NCI-H1930 (cell line): ENCODE measurements around the gene CTDSP2.
A peak's percentile ranks its signal among the peaks of the same experiment; 100 is the strongest.
"Not testable (repeated sequence)": the region's sequence is repeated elsewhere in the genome, so short reads cannot be mapped to it uniquely, and the experiment has no call there.

Source experiments
- DNase-seq, 2 experiments: peaks; one replicate each; lab custom pipeline; 2025; lab: John Stamatoyannopoulos, UW

Gene CTDSP2

GRCh38 chr12:57781801-57782200 lies 64.7 kb downstream of the CTDSP2 start:
- no peak for DNase-seq

GRCh38 chr12:57781244-57781643 lies 65.3 kb downstream of the CTDSP2 start:
- no peak for DNase-seq

DNA sequence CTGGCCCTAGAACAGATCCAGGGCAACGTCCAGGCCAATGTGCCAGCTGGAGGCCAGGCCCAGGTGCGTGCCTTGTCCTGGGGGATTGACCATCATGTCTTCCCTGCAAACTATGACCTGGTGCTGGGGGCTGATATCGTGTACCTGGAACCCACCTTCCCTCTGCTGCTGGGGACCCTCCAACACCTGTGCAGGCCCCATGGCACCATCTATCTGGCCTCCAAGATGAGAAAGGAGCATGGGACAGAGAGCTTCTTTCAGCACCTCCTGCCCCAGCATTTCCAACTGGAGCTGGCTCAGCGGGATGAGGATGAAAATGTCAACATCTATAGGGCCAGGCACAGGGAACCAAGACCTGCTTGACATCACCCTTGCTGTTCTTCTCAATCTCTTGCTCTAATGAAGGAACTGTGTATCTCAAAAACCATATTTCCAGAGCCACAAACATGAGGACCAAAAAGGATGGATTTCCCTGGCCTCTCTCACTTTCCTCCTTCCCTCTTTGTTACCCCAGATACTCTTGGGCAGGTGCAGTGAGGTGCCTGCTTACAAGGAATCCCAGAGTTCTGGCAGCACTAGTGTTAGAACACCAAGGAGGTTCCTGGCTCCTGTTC lies 66.1 kb downstream of the CTDSP2 start:
- no peak for DNase-seq

DNA sequence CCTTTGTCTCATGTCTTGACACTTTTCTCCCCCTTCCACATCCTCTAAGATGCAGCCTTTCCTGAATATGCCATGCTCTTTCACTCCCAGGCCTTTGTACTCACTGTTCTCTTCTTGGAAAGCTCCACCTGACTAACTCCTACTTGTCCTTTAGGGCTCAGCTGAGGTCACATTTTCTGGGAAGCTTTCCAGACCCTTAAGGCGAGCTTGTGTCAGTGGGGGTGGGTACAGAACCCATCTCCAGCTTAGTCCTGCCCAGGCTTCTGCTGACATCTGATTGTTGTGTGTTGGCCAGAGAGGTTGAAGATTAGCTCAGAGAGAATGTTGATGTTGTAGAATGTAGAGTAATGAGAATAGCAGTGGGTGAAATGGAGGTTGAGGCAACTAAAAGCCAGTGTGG lies 66.8 kb downstream of the CTDSP2 start:
- no peak for DNase-seq

- no peak for DNase-seq
Observed at GRCh38 chr12:57777911-57778310, 68.6 kb downstream of the CTDSP2 start.

DNA sequence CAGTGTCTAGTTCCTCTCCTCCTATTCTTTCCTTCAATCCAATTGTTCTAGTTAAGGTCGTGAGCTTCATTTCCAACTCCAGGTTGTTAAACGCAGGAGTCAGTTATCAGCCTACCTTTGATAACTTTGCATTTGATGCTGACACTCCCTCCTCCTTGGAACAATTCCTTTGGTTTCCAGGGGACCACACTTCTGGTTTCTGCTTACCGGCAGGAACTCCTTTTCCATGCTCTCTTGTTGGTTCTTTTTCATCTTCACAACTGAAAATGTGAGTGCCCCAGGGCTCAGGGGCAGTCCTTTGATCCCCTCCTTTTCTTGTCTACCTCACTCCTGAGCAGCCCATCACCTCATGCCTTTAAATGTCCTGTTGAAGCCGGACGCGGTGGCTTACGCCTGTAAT lies 69.2 kb downstream of the CTDSP2 start:
- DNase-seq, result no peak

GRCh38 chr12:57776247-57776587 lies 70.3 kb downstream of the CTDSP2 start:
- no peak for DNase-seq

GRCh38 chr12:57775563-57776246 lies 70.8 kb downstream of the CTDSP2 start:
- DNase-seq, result no peak

- no peak for DNase-seq
Observed at GRCh38 chr12:57775044-57775443, 71.5 kb downstream of the CTDSP2 start.

DNA sequence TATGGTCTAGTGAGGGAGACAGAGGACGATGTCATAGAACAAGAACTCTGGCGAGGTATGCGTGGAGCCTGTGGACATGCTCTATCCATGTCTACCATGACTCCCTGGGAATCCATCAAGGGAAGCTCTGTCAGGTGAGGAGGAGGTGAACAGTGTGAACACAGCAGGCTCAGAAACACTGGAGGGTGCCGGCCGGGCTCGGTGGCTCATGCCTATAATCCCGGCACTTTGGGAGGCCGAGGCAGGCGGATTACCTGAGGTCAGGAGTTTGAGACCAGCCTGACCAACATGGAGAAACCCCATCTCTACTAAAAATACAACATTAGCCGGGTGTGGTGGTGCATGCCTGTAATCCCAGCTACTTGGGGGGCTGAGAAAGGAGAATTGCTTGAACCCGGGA lies 71.9 kb downstream of the CTDSP2 start:
- DNase-seq, result not testable (repeated sequence)

- DNase-seq, result peak; percentile 46
Observed at GRCh38 chr12:57772429-57773322, 73.9 kb downstream of the CTDSP2 start, which contains the start of gene EEF1AKMT3. Gene EEF1AKMT3 (plus strand): TSS chr12:57772614. CDS start chr12:57772725, 111 bp downstream.

DNA sequence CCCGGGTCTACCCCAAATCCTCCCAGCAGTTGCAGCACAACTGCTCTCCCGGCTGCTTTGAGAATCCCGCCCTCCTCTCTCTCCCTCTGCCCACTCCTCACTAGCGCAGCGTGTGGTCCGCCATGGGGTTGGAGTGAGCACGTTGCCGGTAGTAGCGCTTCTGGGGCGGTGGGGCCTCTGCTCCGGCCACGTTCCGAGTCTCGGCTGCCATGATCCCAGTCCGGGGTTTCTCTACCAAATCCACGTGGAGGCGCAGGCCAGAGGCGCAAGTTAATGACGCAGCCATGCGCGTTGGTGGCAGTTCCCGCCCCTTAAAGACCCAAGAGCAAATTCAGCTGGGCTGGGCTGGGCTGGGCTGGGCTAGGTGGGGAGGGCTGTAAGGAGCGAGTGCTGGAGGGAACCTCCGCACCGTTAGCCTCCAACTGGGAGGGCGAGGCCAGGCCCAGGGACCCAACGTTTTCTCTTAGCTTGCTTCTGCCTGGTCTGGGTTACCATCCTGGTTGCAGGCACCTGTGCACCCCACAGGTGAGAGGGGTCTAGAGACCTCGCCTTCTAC lies 74.6 kb downstream of the CTDSP2 start, which contains the start of gene METTL1:
METTL1 (minus strand) TSS at position 233 of the 556 bp plus-strand sequence; CDS start at position 211, 22 bp downstream.
- peak; percentile 92 to 94 for DNase-seq

- DNase-seq, result peak; percentile 69 to 81
Observed at GRCh38 chr12:57771236-57771872, 75.2 kb downstream of the CTDSP2 start.

- DNase-seq, result no peak
Observed at GRCh38 chr12:57770734-57771133, 75.8 kb downstream of the CTDSP2 start.
